GM12878 (cell line): Measurements from ENCODE around the gene ADPRM. TPM values are rescaled to one million over a fixed set of nuclear protein-coding genes. Genes with fewer than 3 reads are reported as not detected.

Experiments used
- BMI1 ChIP-seq: fragments of 450-650 bp; IDR thresholded peaks from 2 replicates; pipeline ENCODE4 v1.6.1; 2016; ENCODE audit warnings: mild to moderate bottlenecking, moderate library complexity, borderline replicate concordance
- CREM ChIP-seq: IDR thresholded peaks from 2 replicates; pipeline ENCODE4 v1.6.1; 2014; ENCODE audit warnings: antibody characterized with exemption, low read depth
- EED ChIP-seq: sonication (generic); IDR thresholded peaks from 2 replicates; pipeline ENCODE4 v1.6.1; 2016; ENCODE audit warnings: antibody characterized with exemption, low read depth
- IKZF1 ChIP-seq: fragments of 450-650 bp; conservative IDR thresholded peaks from 2 replicates; pipeline ENCODE4 v1.6.1; 2017; ENCODE audit warnings: antibody characterized with exemption, mild to moderate bottlenecking
- MEF2A ChIP-seq: IDR thresholded peaks from 2 replicates; pipeline ENCODE4 v1.6.1; 2011; ENCODE audit warnings: low read depth, mild to moderate bottlenecking, low read length, moderate library complexity; ENCODE audit not compliant: insufficient read depth
- NFYB ChIP-seq: IDR thresholded peaks from 2 replicates; pipeline ENCODE4 v1.6.1; 2011; ENCODE audit warnings: low read depth, mild to moderate bottlenecking, low read length, improper control_type of control experiment, moderate library complexity; ENCODE audit not compliant: insufficient read depth
- PAX5 ChIP-seq: IDR thresholded peaks from 2 replicates; pipeline ENCODE4 v1.6.1; 2011; ENCODE audit warnings: low read depth, low read length, borderline replicate concordance
- POLR2A ChIP-seq: IDR thresholded peaks from 2 replicates; pipeline ENCODE4 v1.6.1; 2011; ENCODE audit warnings: low read depth, mild to moderate bottlenecking, low read length
- RFX5 ChIP-seq: IDR thresholded peaks from 2 replicates; pipeline ENCODE4 v1.6.1; 2011; ENCODE audit warnings: low read depth, low read length, improper control_type of control experiment
- RUNX3 ChIP-seq: IDR thresholded peaks from 2 replicates; pipeline ENCODE4 v1.6.1; 2012; ENCODE audit warnings: low read length, inconsistent platforms
- SMC3 ChIP-seq: IDR thresholded peaks from 2 replicates; pipeline ENCODE4 v1.6.1; 2011; ENCODE audit warnings: low read length, improper control_type of control experiment, borderline replicate concordance
- SP1 ChIP-seq: IDR thresholded peaks from one replicate; pipeline ENCODE4 v1.6.1; 2011; ENCODE audit warnings: low read depth, low read length
- SUZ12 ChIP-seq: fragments of 200-600 bp; sonication (generic); IDR thresholded peaks from one replicate; pipeline ENCODE4 v1.6.1; 2018; ENCODE audit warnings: antibody characterized with exemption, mild to moderate bottlenecking; ENCODE audit not compliant: unreplicated experiment
- TAF1 ChIP-seq: IDR thresholded peaks from 2 replicates; pipeline ENCODE4 v1.6.1; 2011; ENCODE audit warnings: mild to moderate bottlenecking, low read depth, low read length, borderline replicate concordance
- ZNF24 ChIP-seq: fragments of 450-650 bp; IDR thresholded peaks from 2 replicates; pipeline ENCODE4 v1.6.1; 2017; ENCODE audit warnings: antibody characterized with exemption, mild to moderate bottlenecking
- ZNF687 ChIP-seq: fragments of 450-650 bp; IDR thresholded peaks from 2 replicates; pipeline ENCODE4 v1.6.1; 2017; ENCODE audit warnings: mild to moderate bottlenecking, moderate library complexity
- polyA plus RNA-seq, 11 experiments: library from polyadenylated mRNA; depleted of rRNA in 4 of 11; unstranded in 6 of 11; stranded (reverse) in 5 of 11; fragments of >200 nt; fragmentation: Nextera tagmentation in 4 of 11; fragmentation: Illumina TruSeq in 1 of 11; extraction: Ambion mirVana in 4 of 11; extraction: Trizol in 1 of 11; gene quantifications; 1 replicate in 1 of 11; 2 replicates in 10 of 11; pipeline versions ENCODE4 v1.2.1 to v1.2.3, GENCODE V29; 2011 to 2016; ENCODE audit warnings: inconsistent platforms in 2 of 11, missing spikeins in 2 of 11, low read depth in 1 of 11
- total RNA-seq, 4 experiments: library from RNA; depleted of rRNA in 3 of 4; stranded (reverse); fragments of >200 nt in 3 of 4; fragmentation: Illumina TruSeq in 1 of 4; extraction: Trizol in 1 of 4; gene quantifications; 2 replicates each; pipeline versions ENCODE4 v1.2.1 to v1.2.3, GENCODE V29; 2013 to 2021
- TF ChIP-seq, protein P1 (sequence below): fragments of 450-650 bp; formaldehyde crosslinking; IDR thresholded peaks from 2 replicates; pipeline ENCODE4 v1.4.0; 2022; ENCODE audit warnings: mild to moderate bottlenecking, moderate library complexity
- TF ChIP-seq, protein P2 (sequence below), 3 experiments: IDR thresholded peaks in 2 of 3; conservative IDR thresholded peaks in 1 of 3; 2 replicates each; pipeline ENCODE4 v1.5.1; 2011; ENCODE audit warnings: low read depth in 3 of 3, low read length in 3 of 3, mild to moderate bottlenecking in 3 of 3, control low read depth in 2 of 3, moderate library complexity in 2 of 3, inconsistent platforms in 1 of 3, mixed read lengths in 1 of 3; ENCODE audit not compliant: control insufficient read depth in 2 of 3, insufficient read depth in 1 of 3; ENCODE audit errors: extremely low read depth in 1 of 3

Gene ADPRM
- total and polyA plus RNA-seq, 10 of the 15 experiments (the other 5 are each of a cell fraction or from before 2014, with no cell fraction given) = 7.1 to 18.4 (median 8.8) TPM

- no peak for TF ChIP-seq SMC3
- TF ChIP-seq RFX5 = 0 out of 2 replicates have a peak, but pooled peaks have one; percentile 22
- peak; percentile 65; the same call in 1 of the 2 replicates for TF ChIP-seq CREM
- peak; percentile 94 for TF ChIP-seq TAF1
- peak; percentile 85 for TF ChIP-seq IKZF1
- no peak for TF ChIP-seq SP1
- no peak for TF ChIP-seq NFYB
- peak; percentile 97 for TF ChIP-seq POLR2A
- TF ChIP-seq MEF2A = 0 out of 2 replicates have a peak, but pooled peaks have one; percentile 30
- TF ChIP-seq, protein P1, sequence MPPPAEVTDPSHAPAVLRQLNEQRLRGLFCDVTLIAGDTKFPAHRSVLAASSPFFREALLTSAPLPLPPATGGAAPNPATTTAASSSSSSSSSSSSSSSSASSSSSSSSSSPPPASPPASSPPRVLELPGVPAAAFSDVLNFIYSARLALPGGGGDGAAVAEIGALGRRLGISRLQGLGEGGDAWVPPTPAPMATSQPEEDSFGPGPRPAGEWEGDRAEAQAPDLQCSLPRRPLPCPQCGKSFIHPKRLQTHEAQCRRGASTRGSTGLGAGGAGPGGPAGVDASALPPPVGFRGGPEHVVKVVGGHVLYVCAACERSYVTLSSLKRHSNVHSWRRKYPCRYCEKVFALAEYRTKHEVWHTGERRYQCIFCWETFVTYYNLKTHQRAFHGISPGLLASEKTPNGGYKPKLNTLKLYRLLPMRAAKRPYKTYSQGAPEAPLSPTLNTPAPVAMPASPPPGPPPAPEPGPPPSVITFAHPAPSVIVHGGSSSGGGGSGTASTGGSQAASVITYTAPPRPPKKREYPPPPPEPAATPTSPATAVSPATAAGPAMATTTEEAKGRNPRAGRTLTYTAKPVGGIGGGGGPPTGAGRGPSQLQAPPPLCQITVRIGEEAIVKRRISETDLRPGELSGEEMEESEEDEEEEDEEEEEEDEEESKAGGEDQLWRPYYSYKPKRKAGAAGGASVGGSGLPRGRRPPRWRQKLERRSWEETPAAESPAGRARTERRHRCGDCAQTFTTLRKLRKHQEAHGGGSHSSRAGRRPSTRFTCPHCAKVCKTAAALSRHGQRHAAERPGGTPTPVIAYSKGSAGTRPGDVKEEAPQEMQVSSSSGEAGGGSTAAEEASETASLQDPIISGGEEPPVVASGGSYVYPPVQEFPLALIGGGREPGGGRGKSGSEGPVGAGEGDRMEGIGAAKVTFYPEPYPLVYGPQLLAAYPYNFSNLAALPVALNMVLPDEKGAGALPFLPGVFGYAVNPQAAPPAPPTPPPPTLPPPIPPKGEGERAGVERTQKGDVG = no peak
- TF ChIP-seq BMI1 = no peak
- TF ChIP-seq PAX5 = no peak; the same call in 1 of the 2 replicates
- no peak for TF ChIP-seq EED
- peak; percentile 50; the same call in 1 of the 2 replicates for TF ChIP-seq ZNF687
- peak; percentile 47 for TF ChIP-seq RUNX3
- TF ChIP-seq, protein P2, sequence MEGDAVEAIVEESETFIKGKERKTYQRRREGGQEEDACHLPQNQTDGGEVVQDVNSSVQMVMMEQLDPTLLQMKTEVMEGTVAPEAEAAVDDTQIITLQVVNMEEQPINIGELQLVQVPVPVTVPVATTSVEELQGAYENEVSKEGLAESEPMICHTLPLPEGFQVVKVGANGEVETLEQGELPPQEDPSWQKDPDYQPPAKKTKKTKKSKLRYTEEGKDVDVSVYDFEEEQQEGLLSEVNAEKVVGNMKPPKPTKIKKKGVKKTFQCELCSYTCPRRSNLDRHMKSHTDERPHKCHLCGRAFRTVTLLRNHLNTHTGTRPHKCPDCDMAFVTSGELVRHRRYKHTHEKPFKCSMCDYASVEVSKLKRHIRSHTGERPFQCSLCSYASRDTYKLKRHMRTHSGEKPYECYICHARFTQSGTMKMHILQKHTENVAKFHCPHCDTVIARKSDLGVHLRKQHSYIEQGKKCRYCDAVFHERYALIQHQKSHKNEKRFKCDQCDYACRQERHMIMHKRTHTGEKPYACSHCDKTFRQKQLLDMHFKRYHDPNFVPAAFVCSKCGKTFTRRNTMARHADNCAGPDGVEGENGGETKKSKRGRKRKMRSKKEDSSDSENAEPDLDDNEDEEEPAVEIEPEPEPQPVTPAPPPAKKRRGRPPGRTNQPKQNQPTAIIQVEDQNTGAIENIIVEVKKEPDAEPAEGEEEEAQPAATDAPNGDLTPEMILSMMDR (IDR thresholded peaks at IDR 0.05 in 2 of 3, conservative IDR thresholded peaks at IDR 0.05 in 1 of 3; ENCODE audit: control insufficient read depth in 2 of 3, extremely low read depth in 1 of 3, insufficient read depth in 1 of 3, low read depth in 3 of 3, low read length in 3 of 3) = peak; percentile 31 to 47 (median 34); a peak in 5 of 6 replicates
- 0 out of 2 replicates have a peak, but pooled peaks have one; percentile 36 for TF ChIP-seq ZNF24
- TF ChIP-seq SUZ12 = no peak
These were observed at the start of gene ADPRM, which contains the start of gene SCO1 (continued) for GRCh38 chr17:10697092-10698081.
